Natural killer cell (primary cell): ENCODE measurements around the gene KIF5C. TPM values are rescaled to one million over a fixed set of nuclear protein-coding genes. Genes with fewer than 3 reads are reported as not detected.

Experiments
- ATAC-seq, 3 donors: fragments of 150-1000 bp in 2 of 3; fragments of 200-7000 bp in 1 of 3; cut with Tn5 transposase; 1 replicate in 1 of 3; 2 replicates in 2 of 3; pipeline ENCODE4 v1.10.0; 2021; ENCODE audit warnings: mild to moderate bottlenecking in 2 of 3, moderate library complexity in 2 of 3
- DNase-seq, 2 donors: peaks; one replicate each; pipeline versions ENCODE4 v3.0.0 to v3.0.0-alpha.2; 2013 to 2021; ENCODE audit warnings: mixed read lengths in 1 of 2
- H3K27ac ChIP-seq: one replicate; pipeline ENCODE4 v1.5.1; 2013; ENCODE audit warnings: mild to moderate bottlenecking, low read length
- H3K27me3 ChIP-seq: one replicate; pipeline ENCODE4 v1.6.1; 2013; ENCODE audit warnings: low read length; ENCODE audit not compliant: control insufficient read depth, insufficient read depth
- H3K36me3 ChIP-seq: one replicate; pipeline ENCODE4 v1.6.1; 2013; ENCODE audit warnings: low read length; ENCODE audit not compliant: control insufficient read depth, insufficient read depth
- H3K4me1 ChIP-seq: one replicate; pipeline ENCODE4 v1.6.1; 2013; ENCODE audit warnings: low read length; ENCODE audit not compliant: control insufficient read depth, insufficient read depth
- H3K4me3 ChIP-seq: one replicate; pipeline ENCODE4 v1.5.1; 2013; ENCODE audit warnings: low read length
- H3K9me3 ChIP-seq: one replicate; pipeline ENCODE4 v1.6.1; 2013; ENCODE audit warnings: low read length; ENCODE audit not compliant: control insufficient read depth, insufficient read depth
- H3K27ac Mint-ChIP-seq, 2 donors: one replicate each; pipeline ENCODE4 v1.8.0; 2022; ENCODE audit warnings: mild to moderate bottlenecking in 2 of 2, mixed read lengths in 2 of 2, moderate library complexity in 1 of 2
- H3K27me3 Mint-ChIP-seq, 2 donors: one replicate each; pipeline ENCODE4 v1.8.0; 2022; ENCODE audit warnings: low read depth in 2 of 2, mixed read lengths in 2 of 2
- H3K36me3 Mint-ChIP-seq: one replicate; pipeline ENCODE4 v1.8.0; 2022; ENCODE audit warnings: mixed read lengths
- H3K4me1 Mint-ChIP-seq, 2 donors: one replicate each; pipeline ENCODE4 v1.8.0; 2022; ENCODE audit warnings: mixed read lengths in 2 of 2
- H3K4me3 Mint-ChIP-seq: one replicate; pipeline ENCODE4 v1.8.0; 2022; ENCODE audit warnings: mild to moderate bottlenecking, moderate library complexity, mixed read lengths
- H3K9me3 Mint-ChIP-seq, 2 donors: one replicate each; pipeline ENCODE4 v1.8.0; 2022; ENCODE audit warnings: mixed read lengths in 2 of 2
- WGBS: methylation state at CpG from one replicate; pipeline ENCODE4 v1.1.7; 2013; ENCODE audit warnings: missing lambda C conversion rate; ENCODE audit not compliant: insufficient coverage; 5-methylcytosine and 5-hydroxymethylcytosine counted together
- intact Hi-C: fragments of 100-400 bp; cut with micrococcal nuclease; formaldehyde crosslinking; loops from one replicate; pipeline ENCODE4 v1.14.2; 2022
- total RNA-seq, 4 donors: library from RNA; stranded (reverse); fragments of 120-200 nt in 1 of 4; gene quantifications; one replicate each; pipeline versions ENCODE4 v1.2.3 to v1.2.4, GENCODE V29; 2013 to 2022
- TF ChIP-seq, protein P1 (sequence below): fragments of 200-600 bp; IDR thresholded peaks from one replicate; pipeline ENCODE4 v1.8.0; 2022; ENCODE audit warnings: antibody characterized with exemption

The KIF5C gene
- total RNA-seq, 3 donors from 2014 or later (not counting 1 experiment from before 2014, with no cell fraction given) = 0.42 to 2.7 (median 1.8) TPM

DNA sequence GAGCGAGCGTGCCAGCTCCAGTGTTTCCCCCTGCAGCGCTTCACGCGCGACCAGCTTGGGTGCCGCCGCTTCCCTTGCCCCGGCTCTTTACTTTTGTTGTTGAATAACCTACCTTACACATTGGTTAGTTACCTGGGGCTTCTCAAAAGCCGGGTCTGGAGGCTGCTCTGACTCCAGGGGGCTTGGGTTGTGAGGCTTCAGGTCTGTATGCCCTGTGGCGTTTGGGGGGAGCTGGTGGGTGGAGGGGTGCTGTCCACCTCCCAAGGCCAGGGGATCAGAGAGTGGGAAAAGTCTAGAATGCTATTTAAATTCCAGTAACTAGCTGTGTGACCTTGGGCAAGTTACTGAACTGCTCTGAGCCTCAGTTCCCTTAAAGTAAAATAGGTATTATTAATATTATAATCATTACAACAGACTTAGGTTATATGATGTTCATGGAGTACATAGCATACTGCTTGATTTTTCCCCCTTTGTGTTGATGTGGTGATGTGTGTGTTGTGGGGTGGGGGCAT is 164.2 kb downstream of the KIF5C start:
- no peak overlapping the region for H3K27ac ChIP-seq
- no peak for DNase-seq
- ATAC-seq = no peak
- H3K9me3 ChIP-seq = no peaks in the 10 kb centered on the region
- Mint-ChIP-seq H3K27me3 (peaks cover 41 to 56% of the 10 kb centered on the region in 2 donors), H3K36me3 (no peaks in the 10 kb centered on the region), H3K27ac (no peak overlapping the region), H3K9me3 (no peaks in the 10 kb centered on the region), H3K4me1 (no peaks in the 10 kb centered on the region), H3K4me3 (no peak overlapping the region)
- no peak overlapping the region for H3K4me3 ChIP-seq
- TF ChIP-seq, protein P1, sequence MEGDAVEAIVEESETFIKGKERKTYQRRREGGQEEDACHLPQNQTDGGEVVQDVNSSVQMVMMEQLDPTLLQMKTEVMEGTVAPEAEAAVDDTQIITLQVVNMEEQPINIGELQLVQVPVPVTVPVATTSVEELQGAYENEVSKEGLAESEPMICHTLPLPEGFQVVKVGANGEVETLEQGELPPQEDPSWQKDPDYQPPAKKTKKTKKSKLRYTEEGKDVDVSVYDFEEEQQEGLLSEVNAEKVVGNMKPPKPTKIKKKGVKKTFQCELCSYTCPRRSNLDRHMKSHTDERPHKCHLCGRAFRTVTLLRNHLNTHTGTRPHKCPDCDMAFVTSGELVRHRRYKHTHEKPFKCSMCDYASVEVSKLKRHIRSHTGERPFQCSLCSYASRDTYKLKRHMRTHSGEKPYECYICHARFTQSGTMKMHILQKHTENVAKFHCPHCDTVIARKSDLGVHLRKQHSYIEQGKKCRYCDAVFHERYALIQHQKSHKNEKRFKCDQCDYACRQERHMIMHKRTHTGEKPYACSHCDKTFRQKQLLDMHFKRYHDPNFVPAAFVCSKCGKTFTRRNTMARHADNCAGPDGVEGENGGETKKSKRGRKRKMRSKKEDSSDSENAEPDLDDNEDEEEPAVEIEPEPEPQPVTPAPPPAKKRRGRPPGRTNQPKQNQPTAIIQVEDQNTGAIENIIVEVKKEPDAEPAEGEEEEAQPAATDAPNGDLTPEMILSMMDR = no peak
- 19% methylated on average over 10 of the region's 11 CpGs for WGBS
- peaks cover 2% of the 10 kb centered on the region for H3K4me1 ChIP-seq
- no peaks in the 10 kb centered on the region for H3K36me3 ChIP-seq
- intact Hi-C loops = no loop called here
- H3K27me3 ChIP-seq = peaks cover 5% of the 10 kb centered on the region

DNA sequence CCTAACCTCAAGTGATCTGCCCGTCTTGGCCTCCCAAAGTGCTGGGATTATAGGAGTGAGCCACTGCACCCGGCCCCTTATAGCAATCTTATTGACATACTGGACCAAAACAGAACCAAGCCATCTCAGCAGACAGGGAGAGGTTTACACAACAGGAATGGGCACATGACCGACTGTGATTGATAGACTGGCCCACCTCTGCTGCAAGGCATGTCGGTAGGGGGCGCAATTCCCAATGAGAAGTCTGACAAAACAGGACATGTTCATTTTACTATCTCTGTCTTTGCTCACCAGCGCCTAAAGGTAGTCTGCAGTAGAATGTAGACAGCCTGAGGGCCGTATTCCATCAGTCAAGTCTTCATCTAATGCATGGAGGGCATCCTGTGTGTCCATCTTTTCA is 165.4 kb downstream of the KIF5C start:
- Mint-ChIP-seq H3K27me3 (peaks cover 41 to 59% of the 10 kb centered on the region in 2 donors), H3K9me3 (no peaks in the 10 kb centered on the region), H3K4me1 (no peaks in the 10 kb centered on the region), H3K27ac (no peak overlapping the region), H3K36me3 (no peaks in the 10 kb centered on the region), H3K4me3 (no peak overlapping the region)
- Histone ChIP-seq H3K9me3 (no peaks in the 10 kb centered on the region), H3K4me3 (no peak overlapping the region), H3K4me1 (peaks cover 2% of the 10 kb centered on the region), H3K27ac (no peak overlapping the region), H3K36me3 (no peaks in the 10 kb centered on the region), H3K27me3 (peaks cover 5% of the 10 kb centered on the region)
- intact Hi-C loops = no loop called here
- ATAC-seq = no peak
- WGBS = 75% methylated on average over 7 of the region's 7 CpGs
- TF ChIP-seq, protein P1 = peak; percentile 19
- peak in 1 of 2 donors; percentile 57 for DNase-seq

DNA sequence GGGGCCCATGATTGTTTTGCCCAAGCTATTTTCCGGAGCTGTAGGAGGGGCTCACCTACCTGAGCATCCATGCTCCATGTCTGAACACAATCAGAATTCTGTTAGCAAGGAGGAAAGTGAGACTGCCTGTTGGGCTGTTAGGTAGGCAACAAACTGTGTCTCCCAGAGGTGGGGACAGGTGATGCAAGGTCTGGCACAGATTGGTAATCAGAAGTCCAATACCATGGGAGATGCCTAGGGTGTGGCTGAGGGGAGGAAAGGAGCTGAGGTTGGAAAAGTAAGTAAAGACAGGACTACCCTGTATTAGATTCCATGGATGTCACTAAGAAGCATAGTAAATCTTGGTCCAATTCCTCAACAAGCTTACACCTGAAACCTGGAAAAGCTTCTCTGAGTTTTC is 166.5 kb downstream of the KIF5C start:
- TF ChIP-seq, protein P1 = no peak
- Histone ChIP-seq H3K4me1 (peaks cover 2% of the 10 kb centered on the region), H3K36me3 (no peaks in the 10 kb centered on the region), H3K4me3 (no peak overlapping the region), H3K27ac (no peak overlapping the region), H3K27me3 (peaks cover 5% of the 10 kb centered on the region), H3K9me3 (no peaks in the 10 kb centered on the region)
- DNase-seq (no peak), ATAC-seq (no peak)
- H3K4me1 Mint-ChIP-seq = no peaks in the 10 kb centered on the region
- intact Hi-C loops = no loop called here
- no peaks in the 10 kb centered on the region for H3K36me3 Mint-ChIP-seq
- peaks cover 39 to 59% of the 10 kb centered on the region in 2 donors for H3K27me3 Mint-ChIP-seq
- no peak overlapping the region for H3K4me3 Mint-ChIP-seq
- no peak overlapping the region for H3K27ac Mint-ChIP-seq
- peaks cover 0 to 2% of the 10 kb centered on the region in 2 donors for H3K9me3 Mint-ChIP-seq
- 86% methylated on average over 1 of the region's 1 CpG for WGBS

GRCh38 chr2:149042881-149043280 is 167.9 kb downstream of the KIF5C start:
- DNase-seq (no peak), ATAC-seq (no peak)
- Mint-ChIP-seq H3K27ac (no peak overlapping the region), H3K4me1 (no peaks in the 10 kb centered on the region), H3K4me3 (no peak overlapping the region), H3K36me3 (peaks cover 9% of the 10 kb centered on the region), H3K9me3 (peaks cover 6 to 8% of the 10 kb centered on the region in 2 donors), H3K27me3 (peaks cover 34 to 57% of the 10 kb centered on the region in 2 donors)
- TF ChIP-seq, protein P1 = no peak
- Histone ChIP-seq H3K9me3 (no peaks in the 10 kb centered on the region), H3K27me3 (peaks cover 5% of the 10 kb centered on the region), H3K4me1 (peaks cover 2% of the 10 kb centered on the region), H3K4me3 (no peak overlapping the region), H3K27ac (no peak overlapping the region), H3K36me3 (no peaks in the 10 kb centered on the region)
- intact Hi-C loops = no loop called here
- WGBS = 50% methylated on average over 1 of the region's 1 CpG
